Lung (tissue), 13 donors: Measurements from ENCODE around the gene CLUH. TPM values are rescaled to one million over a fixed set of nuclear protein-coding genes. Genes with fewer than 3 reads are reported as not detected.

Source experiments
- ATAC-seq: fragments of 200-7000 bp; cut with Tn5 transposase; one replicate; pipeline ENCODE4 v1.9.1; 2020; ENCODE audit warnings: moderate number of reproducible peaks; ENCODE audit not compliant: insufficient read depth, low FRiP score
- DNase-seq, 3 donors: peaks; one replicate each; pipeline ENCODE4 v3.0.0-alpha.2; 2013 to 2017
- H3K27ac ChIP-seq, 2 donors: one replicate each; pipeline ENCODE4 v1.5.1; 2013; ENCODE audit warnings: mild to moderate bottlenecking in 2 of 2, moderate library complexity in 2 of 2, control low read depth in 1 of 2, inconsistent platforms in 1 of 2, low read depth in 1 of 2, low read length in 1 of 2
- H3K27me3 ChIP-seq, 3 donors: one replicate each; pipeline ENCODE4 v1.5.1; 2013; ENCODE audit warnings: low read length in 2 of 3; ENCODE audit not compliant: control insufficient read depth in 3 of 3, insufficient read depth in 3 of 3
- H3K36me3 ChIP-seq, 4 donors: one replicate each; pipeline ENCODE4 v1.5.1; 2013; ENCODE audit warnings: low read length in 4 of 4, mild to moderate bottlenecking in 1 of 4, moderate library complexity in 1 of 4; ENCODE audit not compliant: control insufficient read depth in 4 of 4, insufficient read depth in 4 of 4
- H3K4me1 ChIP-seq, 5 donors: one replicate each; pipeline ENCODE4 v1.5.1; 2013; ENCODE audit warnings: low read length in 5 of 5, mild to moderate bottlenecking in 2 of 5, moderate library complexity in 1 of 5; ENCODE audit not compliant: control insufficient read depth in 5 of 5, insufficient read depth in 5 of 5
- H3K4me3 ChIP-seq: one replicate; pipeline ENCODE4 v1.5.1; 2013; ENCODE audit warnings: mild to moderate bottlenecking, control low read depth, moderate library complexity
- H3K9ac ChIP-seq, 2 donors: one replicate each; pipeline ENCODE4 v1.5.1; 2013; ENCODE audit warnings: low read length in 2 of 2, control low read depth in 1 of 2; ENCODE audit not compliant: insufficient read depth in 1 of 2
- H3K9me3 ChIP-seq, 4 donors: one replicate each; pipeline ENCODE4 v1.5.1; 2013; ENCODE audit warnings: low read length in 3 of 4, mild to moderate bottlenecking in 1 of 4, moderate library complexity in 1 of 4; ENCODE audit not compliant: control insufficient read depth in 4 of 4, insufficient read depth in 3 of 4
- WGBS, 2 donors: extraction: QIAGEN DNeasy Blood & Tissue Kit; methylation state at CpG; one replicate each; pipeline ENCODE4 v1.1.7; 2013; 5-methylcytosine and 5-hydroxymethylcytosine counted together
- polyA plus RNA-seq, 2 donors: library from polyadenylated mRNA; stranded (reverse); fragments of 200-250 nt; gene quantifications; one replicate each; pipeline ENCODE4 v1.2.1, GENCODE V29; 2013
- small RNA-seq: library from RNA; depleted of rRNA; stranded (forward); fragments of <200 nt; gene quantifications from one replicate; pipeline ENCODE3, GENCODE V24; 2014; ENCODE audit warnings: low replicate concordance
- total RNA-seq, 2 donors: library from RNA; depleted of rRNA in 1 of 2; stranded (reverse); fragments of >200 nt in 1 of 2; gene quantifications; one replicate each; pipeline ENCODE4 v1.2.1, GENCODE V29; 2014 to 2021
- TF ChIP-seq, protein P1 (sequence below): IDR thresholded peaks from 2 replicates; pipeline ENCODE4 v1.5.1; 2012; ENCODE audit warnings: mild to moderate bottlenecking; ENCODE audit errors: control extremely low read depth, extremely low read depth
- donor health status: control.
- donor health status: control.
- donor health status: Bipolar disorder and iron deficiency.
- donor health status: healthy.
- donor health status: DM: yes; HTN: yes; CAD: no.

The CLUH gene
- total and polyA plus RNA-seq, 4 donors: 29.7 to 80.5 (median 42.1) TPM

DNA sequence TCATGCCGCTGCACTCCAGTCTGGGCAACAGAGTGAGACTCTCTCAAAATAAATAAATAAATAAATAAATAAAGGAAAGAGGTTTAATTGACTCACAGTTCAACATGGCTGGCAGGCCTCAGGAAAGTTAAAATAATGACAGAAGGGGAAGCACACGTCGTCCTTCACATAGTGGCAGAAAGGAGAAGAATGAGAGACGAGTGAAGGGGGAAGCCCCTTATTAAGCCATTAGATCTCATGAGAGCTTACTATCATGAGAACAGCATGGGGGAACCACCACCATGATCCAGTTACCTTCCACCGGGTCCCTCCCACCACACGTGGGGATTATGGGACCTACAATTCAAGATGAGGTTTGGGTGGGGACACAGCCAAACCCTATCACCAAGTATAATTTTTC, 63.6 kb downstream of the CLUH start:
- Histone ChIP-seq H3K36me3 (peaks cover 3 to 11% (median 5%) of the 10 kb centered on the region in 4 donors), H3K4me3 (no peak overlapping the region), H3K27ac (no peak overlapping the region), H3K9me3 (no peaks in the 10 kb centered on the region), H3K9ac (no peak overlapping the region), H3K4me1 (no peaks in the 10 kb centered on the region), H3K27me3 (no peaks in the 10 kb centered on the region)
- ATAC-seq: no peak
- DNase-seq: no peak
- TF ChIP-seq, protein P1, sequence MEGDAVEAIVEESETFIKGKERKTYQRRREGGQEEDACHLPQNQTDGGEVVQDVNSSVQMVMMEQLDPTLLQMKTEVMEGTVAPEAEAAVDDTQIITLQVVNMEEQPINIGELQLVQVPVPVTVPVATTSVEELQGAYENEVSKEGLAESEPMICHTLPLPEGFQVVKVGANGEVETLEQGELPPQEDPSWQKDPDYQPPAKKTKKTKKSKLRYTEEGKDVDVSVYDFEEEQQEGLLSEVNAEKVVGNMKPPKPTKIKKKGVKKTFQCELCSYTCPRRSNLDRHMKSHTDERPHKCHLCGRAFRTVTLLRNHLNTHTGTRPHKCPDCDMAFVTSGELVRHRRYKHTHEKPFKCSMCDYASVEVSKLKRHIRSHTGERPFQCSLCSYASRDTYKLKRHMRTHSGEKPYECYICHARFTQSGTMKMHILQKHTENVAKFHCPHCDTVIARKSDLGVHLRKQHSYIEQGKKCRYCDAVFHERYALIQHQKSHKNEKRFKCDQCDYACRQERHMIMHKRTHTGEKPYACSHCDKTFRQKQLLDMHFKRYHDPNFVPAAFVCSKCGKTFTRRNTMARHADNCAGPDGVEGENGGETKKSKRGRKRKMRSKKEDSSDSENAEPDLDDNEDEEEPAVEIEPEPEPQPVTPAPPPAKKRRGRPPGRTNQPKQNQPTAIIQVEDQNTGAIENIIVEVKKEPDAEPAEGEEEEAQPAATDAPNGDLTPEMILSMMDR: no peak
- 73 to 89% methylated on average over 6 of the region's 6 CpGs for WGBS, 2 donors

DNA sequence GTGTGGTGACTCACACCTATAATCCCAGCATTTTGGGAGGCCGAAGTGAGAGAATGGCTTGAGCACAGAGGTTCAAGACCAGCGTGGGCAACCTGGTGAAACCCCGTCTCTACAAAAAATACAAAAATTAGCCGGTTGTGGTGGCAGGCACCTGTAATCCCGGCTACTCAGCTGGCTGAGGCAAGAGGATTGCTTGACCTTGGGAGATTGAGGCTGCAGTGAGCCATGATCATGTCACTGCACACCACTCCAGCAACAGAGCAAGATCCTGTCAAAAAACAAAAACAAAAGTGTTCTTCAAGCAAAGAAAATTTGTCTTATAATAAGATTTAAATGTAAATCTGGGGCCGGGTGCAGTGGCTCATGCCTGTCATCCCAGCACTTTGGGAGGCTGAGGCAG, 66.6 kb downstream of the CLUH start:
- Histone ChIP-seq H3K27me3 (no peaks in the 10 kb centered on the region), H3K9ac (no peak overlapping the region), H3K4me3 (no peak overlapping the region), H3K9me3 (no peaks in the 10 kb centered on the region), H3K36me3 (peaks cover 0 to 14% (median 10%) of the 10 kb centered on the region in 4 donors), H3K4me1 (no peaks in the 10 kb centered on the region), H3K27ac (no peak overlapping the region)
- ATAC-seq (no peak), DNase-seq (no peak)
- 78 to 84% methylated on average over 6 of the region's 6 CpGs for WGBS, 2 donors
- TF ChIP-seq, protein P1: no peak

Small RNAs within 50 kb of the gene (small RNA-seq; reads per million reads assigned to genes)
- gene MIR1253 (not detected), gene MIR6776 (not detected), gene RN7SL608P (not detected), gene hsa-mir-1253 (not detected)

Other genes with a start within 250 kb of the CLUH start
- 10 to 100 TPM; 29.7 to 36.1 TPM for gene METTL16, start 199.9 kb downstream of the CLUH start, total RNA-seq
- gene METTL16, start 199.9 kb downstream of the CLUH start, polyA plus RNA-seq: 10 to 100 TPM; 12.1 to 29.9 TPM
- gene PAFAH1B1, start 118.1 kb downstream of the CLUH start, total RNA-seq: 100 to 1,000 TPM; 116 to 182 TPM
- gene PAFAH1B1, start 118.1 kb downstream of the CLUH start, polyA plus RNA-seq: 10 to 100 TPM; 53.4 to 54.6 TPM
- gene CCDC92B, start 37.9 kb upstream of the CLUH start, total RNA-seq: under 1 TPM; 0.06 to 0.89 TPM
- gene CCDC92B, start 37.9 kb upstream of the CLUH start, polyA plus RNA-seq: under 1 TPM; 0.03 to 0.10 TPM
- gene RAP1GAP2, start 84.7 kb upstream of the CLUH start, total RNA-seq: 10 to 100 TPM in 1 of 2 donors, 1 to 10 TPM in 1; 5.5 to 16.7 TPM
- gene RAP1GAP2, start 84.7 kb upstream of the CLUH start, polyA plus RNA-seq: 1 to 10 TPM; 5.3 to 6.4 TPM